G401.6 (cell line): ENCODE results near the gene KIAA1217.

Experiments used
- FAIRE-seq: peaks from 2 replicates; lab custom pipeline; 2012; peaks lifted over from hg19 to GRCh38; lab: Jason Lieb, UNC

KIAA1217 gene

DNA sequence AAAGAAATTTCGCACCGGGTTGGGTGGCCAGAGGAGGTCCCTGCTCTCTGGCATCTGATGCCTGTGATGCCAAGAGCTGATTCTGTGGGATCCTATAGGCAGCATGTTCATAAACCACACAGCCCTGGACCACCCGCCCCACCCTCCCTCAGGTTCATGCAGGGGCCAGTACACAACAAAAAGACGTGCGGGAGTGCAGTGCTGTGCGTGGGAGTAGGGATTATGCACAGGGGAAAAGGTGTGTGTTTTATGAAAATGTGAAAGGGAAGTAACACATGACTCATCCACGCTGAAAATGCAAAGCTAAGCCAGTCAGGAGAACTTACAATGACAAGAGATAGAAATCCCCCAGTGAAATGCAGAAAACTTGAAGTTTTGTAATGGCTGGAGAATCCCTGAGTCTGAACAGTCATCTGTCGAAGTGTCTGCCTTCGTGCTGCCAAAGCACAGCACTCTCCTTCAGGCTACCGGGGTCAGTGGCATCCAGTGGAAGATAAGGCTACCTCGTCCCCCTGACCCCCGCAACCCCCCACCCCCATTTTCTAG, 1.1 kb downstream of the KIAA1217 start:
- FAIRE-seq: no peak

DNA sequence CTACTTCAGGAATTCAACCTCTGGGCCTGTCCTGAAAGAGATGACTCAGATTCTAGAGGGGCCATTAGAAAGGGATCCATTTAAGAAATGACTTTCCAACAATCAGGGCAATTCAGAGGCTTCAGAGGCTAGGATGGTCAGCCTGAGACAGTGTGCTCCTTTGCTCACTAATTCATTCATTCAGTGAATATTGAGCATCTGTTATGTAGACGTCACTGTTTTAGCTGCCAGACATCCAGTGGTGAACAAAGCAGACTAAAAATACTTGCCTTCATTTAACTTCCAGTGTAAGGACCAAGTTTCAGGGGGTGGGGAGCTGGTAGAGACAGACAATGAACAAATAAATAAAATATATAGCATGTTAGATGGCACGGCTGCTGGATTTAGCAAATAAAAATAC, 1.6 kb downstream of the KIAA1217 start:
- FAIRE-seq: no peak

DNA sequence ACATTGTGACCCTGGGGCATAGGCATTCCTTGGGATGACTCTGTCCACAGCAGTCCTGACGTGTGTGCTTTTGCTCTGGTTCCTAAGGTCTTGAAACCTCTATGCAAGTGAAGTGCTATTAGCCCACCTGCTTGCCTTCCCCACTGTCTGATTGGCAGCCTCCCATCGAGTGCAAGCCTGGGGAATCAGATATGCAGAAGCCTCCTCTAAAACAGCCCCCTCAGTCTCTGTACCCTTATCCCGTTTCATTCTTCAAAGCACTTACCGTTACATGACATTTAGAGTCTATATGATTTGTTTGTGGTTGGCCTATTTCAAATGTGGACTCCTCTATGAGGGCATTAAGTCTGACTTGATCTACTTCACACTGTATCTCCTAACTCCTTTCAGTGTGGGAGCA, 4.3 kb downstream of the KIAA1217 start:
- no peak for FAIRE-seq

DNA sequence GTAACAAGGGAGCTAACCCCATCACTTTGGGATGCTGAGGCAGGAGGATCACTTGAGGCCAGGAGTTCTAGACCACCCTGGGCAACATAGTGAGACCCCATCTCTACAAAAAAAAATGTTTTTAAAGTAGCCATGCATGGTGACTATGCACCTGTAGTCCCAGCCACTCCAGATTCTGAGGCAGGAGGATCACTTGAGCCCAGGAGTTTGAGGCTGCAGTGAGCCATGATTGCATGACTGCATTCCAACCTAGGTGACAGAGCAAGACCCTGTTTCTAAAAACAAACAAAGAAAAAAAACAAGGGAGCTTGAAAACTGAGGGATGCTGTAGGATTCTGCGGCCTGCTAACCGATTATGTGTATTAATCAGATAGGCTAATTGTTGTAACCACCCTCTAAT, 4.9 kb downstream of the KIAA1217 start:
- no peak for FAIRE-seq

DNA sequence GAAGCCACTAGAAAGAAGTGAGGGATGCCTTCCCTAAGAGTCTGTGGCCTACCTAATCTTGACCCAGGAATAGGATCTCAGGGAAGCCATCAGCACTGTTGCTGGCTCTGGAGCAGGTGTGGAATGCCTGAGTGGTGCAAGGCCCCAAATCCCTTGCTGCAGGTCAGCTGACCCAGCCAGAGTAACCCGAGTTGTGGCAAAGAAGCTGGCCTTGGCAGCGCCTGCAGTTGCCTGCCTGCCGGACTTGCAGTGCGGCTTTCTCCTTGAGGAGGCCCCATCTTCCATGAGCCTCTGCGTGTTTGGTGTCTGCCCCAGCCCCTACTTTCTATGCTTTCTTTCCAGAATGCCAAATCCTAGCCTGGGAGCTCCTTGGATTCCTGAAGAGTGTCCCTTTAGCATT, 5.8 kb downstream of the KIAA1217 start:
- FAIRE-seq: no peak

DNA sequence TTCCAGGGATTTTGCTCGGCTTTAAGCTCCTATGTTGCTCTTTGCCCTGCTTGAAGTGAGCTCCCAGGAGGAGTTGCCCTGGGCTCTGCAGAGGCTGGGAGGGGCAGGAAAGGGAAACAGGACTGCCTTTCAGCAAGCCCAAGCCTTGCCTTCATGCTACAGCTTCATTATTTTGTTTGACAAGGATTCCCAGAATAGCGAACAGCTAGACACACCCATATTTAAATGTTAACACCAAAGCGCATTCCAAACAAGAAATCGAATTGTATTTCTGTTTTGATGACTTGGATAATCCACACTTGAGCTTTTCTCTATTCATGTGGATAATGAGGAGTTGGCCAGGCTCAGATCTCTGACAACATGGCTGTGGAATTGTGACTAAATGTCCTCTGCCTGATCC, 6.3 kb downstream of the KIAA1217 start:
- no peak for FAIRE-seq

DNA sequence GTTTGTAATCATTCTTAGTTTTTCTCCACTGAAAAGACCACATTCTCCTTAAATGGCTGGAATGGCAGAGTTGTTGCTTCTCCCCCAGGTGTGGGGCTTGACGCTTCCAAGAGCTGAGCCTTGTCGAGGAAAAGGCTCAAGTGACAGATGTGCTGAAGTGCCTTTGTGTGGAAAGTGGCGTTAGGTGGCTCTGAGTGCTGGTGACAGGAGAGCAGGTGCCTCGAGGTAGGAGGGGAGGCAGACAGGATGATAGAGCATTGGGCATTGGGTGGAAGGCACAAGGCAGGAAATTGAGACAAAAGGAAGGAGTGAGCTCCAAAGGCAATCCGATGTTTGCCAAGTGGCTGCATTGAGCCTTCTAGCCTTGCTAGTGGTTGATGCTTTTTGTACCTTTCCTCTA, 6.7 kb downstream of the KIAA1217 start:
- FAIRE-seq: no peak

DNA sequence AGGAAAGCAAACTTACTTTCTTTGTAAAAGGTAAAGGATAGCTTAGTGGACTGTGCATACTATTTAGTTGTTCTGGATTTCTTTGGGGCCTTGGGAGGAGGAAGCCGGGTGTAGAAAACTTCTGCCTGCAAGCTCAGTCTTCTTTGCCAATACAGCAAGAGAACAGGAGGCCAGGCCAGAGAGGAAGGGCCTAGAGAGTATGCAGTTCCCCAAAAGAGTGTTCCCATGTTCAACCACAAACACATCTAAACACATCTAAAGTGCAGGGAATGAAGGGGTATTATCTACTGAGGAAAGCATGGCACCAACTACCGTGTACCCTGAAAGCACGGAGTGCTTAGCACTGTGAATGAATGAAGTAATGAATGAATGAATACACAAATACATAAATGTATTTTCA, 11.0 kb downstream of the KIAA1217 start:
- no peak for FAIRE-seq

DNA sequence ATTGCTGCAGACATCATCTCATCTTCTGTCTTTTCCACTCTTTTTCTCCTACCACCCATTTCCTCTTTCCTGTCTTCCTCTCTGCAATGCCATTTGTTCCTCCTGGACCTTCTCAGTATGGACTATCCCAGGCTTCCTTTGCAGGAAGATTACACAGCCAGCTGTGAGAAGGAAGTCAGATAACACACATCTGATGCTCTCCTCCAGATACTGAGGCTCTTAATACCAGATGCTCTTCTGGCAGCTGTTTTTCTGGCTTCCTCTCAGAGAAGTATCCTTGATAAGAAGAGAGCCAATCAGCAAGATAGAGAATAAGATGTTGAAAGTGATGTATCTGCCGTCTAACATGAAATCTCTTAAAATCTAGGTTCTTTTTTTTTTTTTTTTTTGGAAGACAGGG, 14.4 kb downstream of the KIAA1217 start:
- no peak for FAIRE-seq

DNA sequence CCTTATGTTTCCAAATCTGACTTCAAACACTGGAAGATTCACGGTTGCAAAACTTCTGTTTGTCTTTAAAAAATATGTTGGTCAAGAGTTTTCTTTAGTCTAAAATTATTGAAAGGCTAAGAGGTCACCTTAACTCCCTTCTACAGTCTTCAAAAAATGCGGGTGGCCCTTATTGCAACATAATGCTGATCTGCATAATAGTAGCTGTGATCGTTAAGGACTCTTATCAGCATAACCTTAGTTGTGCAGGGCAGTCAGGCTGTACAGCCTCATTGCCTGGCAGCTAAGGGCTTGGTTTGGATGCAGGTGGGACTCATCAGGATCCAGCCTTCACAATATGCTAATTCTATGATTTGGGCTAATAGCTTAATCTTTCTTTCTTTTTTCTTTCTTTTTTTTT, 15.0 kb downstream of the KIAA1217 start:
- no peak for FAIRE-seq

DNA sequence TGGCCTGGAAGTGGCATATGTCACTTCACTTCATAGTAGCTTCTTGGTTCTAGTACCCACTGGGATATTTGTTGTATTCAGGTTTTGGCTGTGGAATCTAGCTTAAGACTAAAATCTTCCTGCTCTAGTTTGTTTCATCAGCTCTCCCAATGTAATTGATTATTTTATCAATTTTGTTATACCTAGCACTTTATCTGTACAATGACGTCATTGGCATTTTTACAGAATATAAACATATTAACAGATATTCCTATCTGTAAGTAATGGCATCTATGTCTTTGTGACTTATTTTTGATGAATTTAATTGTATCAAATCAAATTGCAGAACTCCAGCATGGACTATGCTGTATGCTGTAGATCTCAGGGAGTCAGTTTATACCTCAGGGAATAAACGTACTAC, 19.7 kb downstream of the KIAA1217 start:
- FAIRE-seq: no peak

DNA sequence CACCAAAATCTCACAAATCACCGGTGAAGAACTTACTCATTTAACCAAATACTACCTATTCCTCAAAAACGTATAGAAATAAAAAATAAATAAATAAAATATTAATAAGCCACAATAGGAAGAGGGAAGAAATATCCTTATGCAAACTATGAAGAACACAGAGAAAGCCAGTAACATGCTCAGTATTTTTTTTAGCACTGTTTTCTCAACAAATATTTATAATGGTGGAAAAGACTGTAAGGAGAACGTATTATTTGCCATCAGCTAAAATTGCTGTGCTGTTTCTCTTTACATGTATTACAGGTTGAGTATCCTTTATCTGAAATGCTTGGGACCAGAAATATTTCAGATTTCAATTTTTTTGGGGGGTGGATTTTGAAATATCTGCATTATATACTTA, 21.0 kb downstream of the KIAA1217 start:
- no peak for FAIRE-seq

DNA sequence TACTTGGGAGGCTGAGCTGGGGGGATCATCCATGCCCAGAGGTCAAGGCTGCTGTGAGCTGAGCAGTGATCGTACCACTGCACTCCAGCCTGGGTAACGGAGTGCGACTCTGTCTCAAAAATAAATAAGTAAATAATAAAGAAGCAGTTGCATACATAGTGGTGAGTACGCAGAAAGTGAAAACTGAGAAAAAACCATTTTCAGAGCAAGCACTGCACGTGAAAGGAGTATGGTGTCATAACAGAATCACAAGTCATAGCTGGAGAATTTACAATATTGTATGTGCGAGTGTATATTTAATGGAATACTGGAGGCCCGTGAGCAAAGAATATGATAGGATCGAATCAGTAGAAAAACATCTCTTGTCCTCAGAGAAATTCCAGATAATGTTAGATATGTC, 22.3 kb downstream of the KIAA1217 start:
- FAIRE-seq: no peak

DNA sequence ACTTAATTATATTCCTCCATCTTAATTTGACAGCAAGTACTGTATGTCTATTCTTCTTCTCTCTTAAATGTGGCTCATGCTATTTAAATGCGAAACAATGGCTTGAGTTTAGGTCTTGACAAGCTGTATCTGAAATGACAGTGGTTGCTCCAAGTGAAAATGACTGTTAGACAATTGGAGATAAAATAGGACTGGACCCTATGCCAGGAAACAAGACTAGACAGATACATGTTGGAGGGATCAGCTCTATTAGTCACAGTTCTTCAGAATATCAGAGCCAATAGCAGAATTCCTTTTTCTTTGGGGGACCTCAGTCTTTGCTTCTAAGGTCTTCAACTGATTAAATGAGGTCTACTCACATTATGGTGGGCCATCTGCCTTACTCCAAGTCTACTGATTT, 25.8 kb downstream of the KIAA1217 start:
- FAIRE-seq: no peak

DNA sequence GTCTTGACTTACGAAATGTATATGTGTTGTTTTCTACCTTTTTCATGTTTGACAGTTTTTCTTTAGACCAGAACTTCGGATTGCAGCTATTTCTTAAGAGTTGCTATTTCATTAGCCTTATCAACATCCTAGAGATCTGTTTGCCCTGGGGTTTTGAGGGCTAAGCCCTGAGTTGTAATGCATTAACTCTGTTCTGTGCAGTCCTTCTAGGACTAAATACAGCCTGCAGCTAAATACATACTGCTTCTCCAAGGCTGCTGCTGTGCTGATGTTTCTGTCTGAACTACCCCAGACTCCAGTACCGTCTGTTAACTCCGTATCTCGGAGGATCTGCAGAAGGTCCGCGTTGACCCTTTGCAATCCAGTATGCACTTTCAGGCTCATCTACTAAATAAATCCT, 26.5 kb downstream of the KIAA1217 start:
- FAIRE-seq: no peak

DNA sequence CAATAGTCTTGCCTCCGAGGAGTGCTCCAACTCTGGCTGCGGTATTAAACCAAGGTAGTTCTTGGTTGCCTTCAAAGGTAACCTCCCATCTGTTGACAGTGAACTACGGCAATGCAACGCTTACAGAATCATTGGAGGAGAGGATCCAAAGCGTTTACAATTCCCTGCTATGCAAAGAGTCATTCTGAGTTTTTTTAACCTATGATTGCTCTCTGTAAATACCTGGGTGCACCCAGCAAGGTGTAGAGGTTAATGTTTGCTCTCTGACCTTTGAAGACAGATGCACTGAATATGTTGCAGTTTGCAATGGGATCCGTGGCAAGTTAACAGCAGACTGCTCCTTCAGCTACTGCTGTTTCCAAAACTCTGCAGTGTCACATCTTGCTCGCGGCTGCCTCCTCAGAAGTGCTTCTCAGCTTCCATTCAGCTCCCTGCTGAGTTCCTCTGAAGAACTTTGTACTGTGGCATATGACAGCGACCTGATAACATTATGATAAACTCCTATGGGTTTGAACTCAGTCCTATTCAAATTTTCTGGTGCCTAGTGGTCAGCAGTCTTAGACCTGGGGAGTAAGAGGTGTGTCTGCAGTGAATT, 29.0 kb downstream of the KIAA1217 start:
- no peak for FAIRE-seq

DNA sequence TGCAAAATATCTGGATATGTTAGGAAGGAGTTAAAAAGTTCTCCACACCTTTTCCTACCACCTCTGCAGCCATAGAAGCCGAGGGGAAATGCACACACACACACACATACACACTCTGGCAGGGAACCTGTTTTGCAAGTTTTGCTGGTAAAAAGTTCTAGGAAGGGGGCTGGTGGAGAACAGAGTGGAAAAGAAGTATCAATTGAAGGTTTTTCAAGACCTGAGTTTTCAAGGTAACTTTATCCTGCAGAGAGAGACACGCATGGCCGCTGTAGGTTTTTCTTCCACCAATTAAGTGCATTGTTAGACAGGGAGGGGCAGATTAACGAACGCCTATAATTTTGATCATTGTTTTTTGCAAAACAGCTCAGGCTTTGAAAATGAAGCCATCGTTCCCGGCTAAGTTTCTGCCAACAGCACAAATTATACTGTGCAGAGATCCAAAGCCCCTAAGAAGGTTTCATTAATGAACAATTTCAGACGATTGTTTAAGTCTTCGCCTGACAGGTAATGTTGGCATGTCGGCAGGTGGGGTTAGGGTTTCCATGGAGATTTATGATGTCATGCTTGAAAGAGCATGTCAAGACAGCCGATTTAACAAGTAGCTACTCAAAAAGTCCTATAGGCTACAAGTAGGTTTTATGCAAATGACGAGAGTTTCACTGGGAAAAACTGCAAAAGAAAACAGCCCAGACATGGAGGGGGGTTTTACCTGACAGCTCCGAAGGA, 29.7 kb downstream of the KIAA1217 start:
- no peak for FAIRE-seq

DNA sequence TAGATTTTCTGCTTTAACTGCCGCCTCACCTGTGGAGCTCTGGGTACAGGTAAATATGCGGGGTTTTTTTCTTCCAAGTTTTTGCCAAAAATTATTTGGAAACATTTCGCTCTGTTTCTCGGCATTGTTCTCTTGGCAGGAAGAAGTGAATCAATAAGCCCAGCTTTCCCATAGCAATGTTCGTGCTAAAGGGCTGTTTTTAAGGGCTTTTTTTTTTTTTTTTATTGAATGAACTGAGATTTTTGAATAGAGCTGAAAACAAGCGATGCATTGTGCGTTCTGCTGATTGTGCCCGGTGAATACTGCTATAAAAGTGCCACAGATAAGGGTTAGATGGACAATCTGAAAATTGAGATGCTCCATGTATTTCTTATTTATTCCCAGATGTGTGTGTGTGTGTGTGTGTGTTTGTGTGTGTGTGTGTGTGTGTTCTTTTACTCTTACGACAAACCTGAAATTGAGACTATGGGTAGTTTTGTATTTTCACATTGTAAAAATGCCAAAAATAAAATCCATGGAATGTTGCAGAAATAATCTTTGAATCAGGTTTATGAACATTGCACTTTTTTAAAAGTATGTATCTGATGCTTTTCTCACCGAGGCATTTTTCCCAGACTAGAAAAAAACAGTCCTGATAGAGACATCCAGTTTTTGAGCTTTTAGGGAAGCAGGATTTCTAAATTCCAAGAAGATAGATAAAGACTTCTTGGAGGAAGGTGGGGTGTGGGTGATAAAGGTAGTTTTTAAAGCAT, 30.5 kb downstream of the KIAA1217 start:
- FAIRE-seq: no peak

DNA sequence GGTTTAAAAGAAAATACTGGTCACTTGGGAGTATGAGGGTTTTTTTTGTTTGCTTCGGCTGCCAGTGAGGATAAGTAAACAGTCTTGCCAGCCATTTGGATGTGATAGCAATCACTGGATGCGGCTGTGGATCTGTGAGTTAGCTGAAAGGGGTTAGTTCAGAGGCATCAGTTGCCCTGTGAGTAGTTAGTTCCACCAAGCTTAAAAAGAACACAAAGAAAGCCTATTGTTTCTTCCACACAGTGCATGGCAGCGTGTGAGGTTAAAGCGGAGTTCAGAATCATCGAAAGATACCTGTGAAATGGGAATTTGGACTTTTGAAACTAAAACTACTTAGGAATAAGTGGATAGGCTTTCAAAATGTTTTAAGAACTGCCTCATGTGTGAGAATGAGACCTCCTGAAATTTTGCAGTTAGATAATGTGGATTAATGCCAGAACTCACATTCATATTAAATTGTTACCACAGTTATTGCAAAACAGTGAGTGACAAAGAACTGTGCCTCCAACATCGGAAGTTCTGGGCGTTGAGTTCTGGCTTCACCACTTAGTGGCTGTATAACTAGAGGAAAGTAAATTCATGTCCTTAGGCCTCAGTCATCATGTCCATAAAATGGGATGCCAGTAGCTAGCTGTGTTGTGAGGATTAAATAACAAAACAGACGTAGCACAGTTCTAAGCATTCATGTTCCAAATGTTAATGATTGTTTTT, 31.3 kb downstream of the KIAA1217 start:
- no peak for FAIRE-seq

DNA sequence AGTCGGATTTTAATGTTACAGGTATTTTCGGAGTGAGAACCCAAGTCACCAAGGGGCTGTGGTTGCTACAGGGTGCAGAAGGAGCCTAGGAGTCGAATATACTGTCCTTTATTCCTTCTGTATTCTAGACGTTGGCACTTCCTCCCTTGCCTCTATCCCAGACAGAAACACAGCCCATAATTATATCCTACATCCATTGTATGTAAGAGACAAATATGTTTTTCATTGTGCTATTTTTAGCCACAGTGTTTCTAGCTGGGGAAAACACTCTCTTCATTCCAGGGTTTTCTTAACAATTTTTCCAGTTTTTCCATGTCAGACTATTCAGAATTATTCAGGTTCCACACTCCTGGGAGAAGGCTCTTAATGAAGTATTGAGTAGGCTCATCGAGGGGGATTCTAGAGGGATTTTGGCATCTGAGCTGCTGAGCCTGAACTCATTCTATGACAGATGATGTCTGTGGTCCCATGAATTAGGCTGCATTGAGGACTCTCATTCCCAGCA, 32.6 kb downstream of the KIAA1217 start:
- FAIRE-seq: no peak

DNA sequence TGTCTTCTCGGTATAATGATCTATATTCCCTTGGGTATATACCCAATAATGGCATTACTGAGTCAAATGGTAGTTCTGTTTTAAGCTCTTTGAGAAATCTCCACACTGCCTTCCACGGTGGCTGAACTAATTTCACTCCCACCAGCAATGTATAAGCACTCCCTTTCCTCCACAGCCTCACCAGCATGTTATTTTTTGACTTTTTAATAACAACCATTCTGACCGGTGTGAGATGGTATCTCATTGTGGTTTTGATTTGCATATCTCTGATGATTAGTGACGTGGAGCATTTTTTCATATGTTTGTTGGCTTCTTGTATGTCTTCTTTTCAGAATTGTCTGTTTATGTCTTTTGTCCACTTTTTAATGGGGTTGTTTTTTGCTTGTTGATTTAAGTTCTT, 33.6 kb downstream of the KIAA1217 start:
- no peak for FAIRE-seq

DNA sequence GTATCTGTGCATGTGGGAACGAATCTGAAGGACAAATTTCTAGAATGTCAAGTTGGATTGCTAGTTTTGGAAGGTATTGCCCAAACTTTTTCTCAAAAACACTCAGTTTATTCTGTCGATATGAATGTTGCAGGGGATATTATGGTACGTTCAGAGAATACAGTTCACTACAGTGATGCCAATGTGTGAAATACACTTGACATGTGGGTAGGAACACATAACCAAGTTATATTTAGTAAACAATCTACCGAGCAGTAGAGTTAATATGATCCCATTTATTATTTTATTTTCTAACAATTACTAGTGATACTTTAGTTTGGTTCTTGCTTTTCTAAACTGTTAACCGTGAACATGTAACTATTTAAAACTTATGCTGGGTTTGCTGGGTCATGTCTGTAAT, 37.4 kb downstream of the KIAA1217 start:
- FAIRE-seq: no peak

DNA sequence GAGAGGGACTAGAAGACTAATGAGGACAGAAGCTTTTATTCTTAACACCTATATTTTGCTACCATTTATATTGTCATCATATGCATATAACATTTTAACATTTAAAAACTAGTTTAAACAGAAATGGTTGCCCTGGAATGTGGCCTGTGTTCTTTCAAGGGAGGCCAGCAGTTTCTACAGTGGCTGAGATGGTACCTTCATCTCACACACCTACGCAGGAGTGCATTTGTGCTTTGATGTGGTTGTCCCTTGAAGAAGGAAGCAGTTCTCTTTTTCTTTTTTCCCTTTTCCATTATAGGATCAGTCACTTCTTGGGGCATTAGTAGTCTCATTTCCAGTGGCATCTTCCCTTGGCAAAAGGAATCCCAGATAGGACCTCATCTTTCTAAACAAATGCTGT, 38.9 kb downstream of the KIAA1217 start:
- FAIRE-seq: no peak
